SH-SY5Y (cell line): ENCODE results near the gene PRKG1.

Experiments
- GATA2 ChIP-seq: IDR thresholded peaks from 2 replicates; pipeline ENCODE4 v1.6.1; 2011; ENCODE audit warnings: mild to moderate bottlenecking, low read depth, low read length
- GATA3 ChIP-seq: IDR thresholded peaks from 2 replicates; pipeline ENCODE4 v1.6.1; 2011; ENCODE audit warnings: low read depth, mild to moderate bottlenecking, low read length, moderate library complexity

GRCh38 chr10:51729822-51730555, 655.7 kb downstream of the PRKG1 start:
- no peak for TF ChIP-seq GATA2
- no peak for TF ChIP-seq GATA3
